GM11168 (cell line): ENCODE data around the gene CHCHD5.
"Not testable (repeated sequence)": the region's sequence is repeated elsewhere in the genome, so short reads cannot be mapped to it uniquely, and the experiment has no call there.

Source experiments
- in situ Hi-C: fragments of 300-500 bp; cut with MboI; formaldehyde crosslinking; loops from one replicate; pipeline ENCODE4 v1.12.0; 2022; ENCODE audit warnings: low sequenced_read_pairs; ENCODE audit not compliant: unreplicated experiment

The CHCHD5 gene

GRCh38 chr2:112585873-112586464 is 1.6 kb downstream of the CHCHD5 start:
- in situ Hi-C loops = no loop called here

GRCh38 chr2:112588611-112589045 is 4.2 kb downstream of the CHCHD5 start:
- in situ Hi-C loops = no loop called here

- in situ Hi-C loops = loop anchor here (10.0 kb wide), 1 partner anchor 133 kb away; the partner anchor contains the start of gene NT5DC4
These were observed 7.0 kb downstream of the CHCHD5 start for GRCh38 chr2:112591413-112591812.

GRCh38 chr2:112593736-112594135 is 9.3 kb downstream of the CHCHD5 start:
- in situ Hi-C loops = loop anchor here (10.0 kb wide), 1 partner anchor 131 kb away; the partner anchor contains the start of gene NT5DC4

- in situ Hi-C loops = loop anchor here (10.0 kb wide), 1 partner anchor 127 kb away; the partner anchor contains the start of gene NT5DC4
These were observed 13.3 kb downstream of the CHCHD5 start for GRCh38 chr2:112597537-112598322.

GRCh38 chr2:112600634-112601033 is 16.2 kb downstream of the CHCHD5 start:
- in situ Hi-C loops = loop anchor here (10.0 kb wide), 1 partner anchor 354 kb away; no protein-coding TSS in a partner anchor

- in situ Hi-C loops = loop anchor here (10.0 kb wide), 1 partner anchor 353 kb away; no protein-coding TSS in a partner anchor
These were observed 17.3 kb downstream of the CHCHD5 start for GRCh38 chr2:112601754-112602153.

- in situ Hi-C loops = loop anchor here (10.0 kb wide), 1 partner anchor 352 kb away; no protein-coding TSS in a partner anchor
These were observed 18.5 kb downstream of the CHCHD5 start for GRCh38 chr2:112602917-112603316.

GRCh38 chr2:112603731-112604130 is 19.3 kb downstream of the CHCHD5 start:
- in situ Hi-C loops = loop anchor here (10.0 kb wide), 1 partner anchor 351 kb away; no protein-coding TSS in a partner anchor

GRCh38 chr2:112604952-112605351 is 20.5 kb downstream of the CHCHD5 start:
- in situ Hi-C loops = loop anchor here (10.0 kb wide), 1 partner anchor 350 kb away; no protein-coding TSS in a partner anchor

- in situ Hi-C loops = loop anchor here (10.0 kb wide), 1 partner anchor 349 kb away; no protein-coding TSS in a partner anchor
These were observed 21.5 kb downstream of the CHCHD5 start for GRCh38 chr2:112605926-112606325.

- in situ Hi-C loops = loop anchor here (10.0 kb wide), 1 partner anchor 348 kb away; no protein-coding TSS in a partner anchor
These were observed 22.1 kb downstream of the CHCHD5 start for GRCh38 chr2:112606547-112606946.

- in situ Hi-C loops = loop anchor here (10.0 kb wide), 1 partner anchor 347 kb away; no protein-coding TSS in a partner anchor
These were observed 23.4 kb downstream of the CHCHD5 start for GRCh38 chr2:112607680-112608438.

- in situ Hi-C loops = loop anchor here (10.0 kb wide), 1 partner anchor 345 kb away; no protein-coding TSS in a partner anchor
These were observed 24.9 kb downstream of the CHCHD5 start for GRCh38 chr2:112609320-112609719.

GRCh38 chr2:112612283-112612682 is 27.9 kb downstream of the CHCHD5 start:
- in situ Hi-C loops = not testable (repeated sequence)

- in situ Hi-C loops = no loop called here
These were observed 29.9 kb downstream of the CHCHD5 start for GRCh38 chr2:112614201-112614840.

GRCh38 chr2:112615051-112615450 is 30.6 kb downstream of the CHCHD5 start:
- in situ Hi-C loops = no loop called here

GRCh38 chr2:112615798-112616197 is 31.4 kb downstream of the CHCHD5 start:
- in situ Hi-C loops = not testable (repeated sequence)

GRCh38 chr2:112618383-112618782 is 34.0 kb downstream of the CHCHD5 start:
- in situ Hi-C loops = no loop called here
